GM20431 (cell line): ENCODE measurements around the gene ZNF503.

Experiments used
- in situ Hi-C: fragments of 300-500 bp; cut with MseI, MboI; formaldehyde crosslinking; loops from one replicate; pipeline ENCODE4 v1.15.0; 2020; ENCODE audit warnings: low sequenced_read_pairs; ENCODE audit not compliant: unreplicated experiment

The ZNF503 gene, protein sequence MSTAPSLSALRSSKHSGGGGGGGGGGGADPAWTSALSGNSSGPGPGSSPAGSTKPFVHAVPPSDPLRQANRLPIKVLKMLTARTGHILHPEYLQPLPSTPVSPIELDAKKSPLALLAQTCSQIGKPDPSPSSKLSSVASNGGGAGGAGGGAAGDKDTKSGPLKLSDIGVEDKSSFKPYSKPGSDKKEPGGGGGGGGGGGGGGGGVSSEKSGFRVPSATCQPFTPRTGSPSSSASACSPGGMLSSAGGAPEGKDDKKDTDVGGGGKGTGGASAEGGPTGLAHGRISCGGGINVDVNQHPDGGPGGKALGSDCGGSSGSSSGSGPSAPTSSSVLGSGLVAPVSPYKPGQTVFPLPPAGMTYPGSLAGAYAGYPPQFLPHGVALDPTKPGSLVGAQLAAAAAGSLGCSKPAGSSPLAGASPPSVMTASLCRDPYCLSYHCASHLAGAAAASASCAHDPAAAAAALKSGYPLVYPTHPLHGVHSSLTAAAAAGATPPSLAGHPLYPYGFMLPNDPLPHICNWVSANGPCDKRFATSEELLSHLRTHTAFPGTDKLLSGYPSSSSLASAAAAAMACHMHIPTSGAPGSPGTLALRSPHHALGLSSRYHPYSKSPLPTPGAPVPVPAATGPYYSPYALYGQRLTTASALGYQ

GRCh38 chr10:75401569-75402485 is at the start of gene ZNF503:
ZNF503 (minus strand) TSS chr10:75401764; CDS start chr10:75401419, 345 bp downstream.
- in situ Hi-C loops = loop anchor here (25.0 kb wide), 1 partner anchor 210 kb away; no protein-coding TSS in a partner anchor

DNA sequence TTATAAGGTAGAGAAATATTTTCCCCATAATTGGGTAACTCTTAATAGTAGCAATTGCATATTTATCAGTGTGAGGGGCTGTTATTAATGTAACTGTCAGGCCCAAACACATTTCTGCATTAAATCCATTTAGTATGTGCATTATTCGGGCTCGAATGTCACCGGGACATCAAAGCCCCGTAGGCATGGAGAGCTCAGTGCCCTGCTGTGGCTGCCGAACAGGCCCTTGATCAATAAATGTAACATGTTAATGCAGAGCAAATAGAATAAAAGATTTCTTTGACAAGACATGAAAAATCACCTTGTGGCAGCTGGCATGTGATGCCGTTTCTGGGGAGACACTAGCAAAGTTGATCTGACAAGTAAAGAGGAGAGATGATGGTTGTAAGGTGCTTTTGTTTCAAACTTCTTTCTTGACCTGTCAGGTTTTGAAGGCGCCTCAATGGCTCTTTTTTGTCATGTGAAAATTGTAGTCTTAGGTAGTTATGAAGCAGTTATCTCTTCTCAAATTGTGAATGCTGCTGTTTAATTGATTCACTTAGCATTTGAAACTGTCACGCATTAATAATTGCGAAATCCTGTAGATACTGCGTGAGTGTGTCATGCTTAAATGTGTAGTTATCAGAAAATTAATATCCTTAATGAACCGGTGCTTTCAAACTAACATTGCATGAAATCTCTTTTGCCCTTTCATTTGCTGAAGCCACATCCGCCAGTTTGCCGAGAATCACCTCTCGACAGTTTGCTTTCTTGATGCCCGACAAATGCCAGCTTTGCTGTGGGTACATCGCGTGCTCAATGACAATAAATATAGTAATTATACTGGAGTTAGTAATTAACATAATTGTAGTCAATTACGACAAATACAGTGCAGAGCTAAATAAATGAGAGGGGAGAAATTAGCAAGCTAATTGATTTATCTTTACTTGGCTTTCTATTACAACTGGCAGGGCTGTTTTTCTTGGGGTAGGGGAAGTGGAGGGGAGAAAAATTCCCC is 49.4 kb upstream of the ZNF503 start:
- in situ Hi-C loops = no loop called here

GRCh38 chr10:75450075-75450445 is 48.5 kb upstream of the ZNF503 start:
- in situ Hi-C loops = no loop called here

DNA sequence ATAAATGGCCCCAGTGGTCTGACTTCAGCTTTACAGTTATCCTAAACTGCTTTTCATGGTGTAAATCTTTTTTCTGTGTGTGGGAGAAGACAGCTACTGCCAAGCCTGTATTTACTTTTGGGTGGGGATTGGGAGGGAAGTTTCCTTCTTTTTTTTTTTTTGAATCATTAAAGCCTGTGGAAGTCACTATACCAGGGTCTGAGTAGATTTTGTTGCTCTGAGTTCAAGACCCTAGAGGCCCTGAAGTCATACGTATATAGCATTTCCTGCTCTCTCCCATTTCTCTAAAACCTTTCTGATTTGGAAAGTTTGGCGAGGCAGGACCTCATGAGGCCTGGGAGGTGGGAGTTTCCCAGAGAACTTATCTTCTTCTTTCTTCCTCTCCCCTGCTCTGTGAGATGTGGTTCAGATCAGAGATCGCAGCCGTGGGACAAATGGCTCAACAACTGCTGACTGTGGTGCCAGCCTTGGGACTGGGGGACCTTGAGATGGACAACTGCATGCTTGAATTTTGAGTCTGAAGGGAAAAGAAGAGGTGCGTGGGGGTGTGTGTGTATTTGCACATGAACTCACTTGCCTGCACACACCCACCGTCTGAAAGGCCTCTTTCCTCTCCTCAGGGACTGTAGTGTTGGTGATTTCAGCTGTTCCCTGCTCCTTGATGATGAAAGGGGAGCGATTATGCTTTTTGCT is 48.0 kb upstream of the ZNF503 start:
- in situ Hi-C loops = no loop called here

GRCh38 chr10:75448166-75448565 is 46.6 kb upstream of the ZNF503 start:
- in situ Hi-C loops = no loop called here

DNA sequence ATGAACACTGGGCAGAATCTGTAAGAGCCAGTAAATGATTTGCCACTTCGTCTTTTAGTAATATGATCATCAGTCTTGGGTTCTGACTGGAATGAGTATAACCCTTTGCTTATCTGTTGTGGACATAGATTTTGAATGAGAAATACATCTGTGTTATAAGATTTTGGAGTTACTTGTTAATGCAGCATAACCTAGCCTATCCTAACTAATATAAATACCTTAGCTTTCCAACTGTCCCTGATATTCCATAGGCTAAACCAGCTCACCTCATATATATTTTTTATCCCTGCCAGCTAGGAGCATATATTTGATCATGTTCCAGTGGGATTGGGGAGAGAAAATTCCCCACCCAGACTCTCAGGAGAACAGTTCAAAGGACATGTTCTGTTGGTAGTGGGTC is 44.9 kb upstream of the ZNF503 start:
- in situ Hi-C loops = no loop called here

GRCh38 chr10:75444781-75445386 is 43.3 kb upstream of the ZNF503 start:
- in situ Hi-C loops = no loop called here

DNA sequence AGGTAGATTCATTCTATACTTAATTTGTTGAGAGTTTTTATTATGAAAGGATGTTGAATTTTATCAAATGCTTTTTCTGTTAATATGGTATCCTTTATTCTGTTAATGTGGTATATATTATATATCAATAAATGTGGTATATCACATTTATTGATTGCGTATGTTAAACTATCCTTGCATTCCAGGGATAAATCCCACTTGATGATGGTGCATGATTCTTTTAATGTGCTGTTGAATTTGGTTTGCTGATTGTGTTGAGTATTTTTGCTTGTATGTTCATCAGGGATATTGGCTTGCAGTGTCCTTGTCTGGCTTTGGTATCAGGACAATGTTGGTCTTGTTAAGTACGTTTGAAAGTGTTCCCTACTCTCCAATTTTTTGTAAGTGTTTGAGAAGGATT is 41.8 kb upstream of the ZNF503 start:
- in situ Hi-C loops = no loop called here

DNA sequence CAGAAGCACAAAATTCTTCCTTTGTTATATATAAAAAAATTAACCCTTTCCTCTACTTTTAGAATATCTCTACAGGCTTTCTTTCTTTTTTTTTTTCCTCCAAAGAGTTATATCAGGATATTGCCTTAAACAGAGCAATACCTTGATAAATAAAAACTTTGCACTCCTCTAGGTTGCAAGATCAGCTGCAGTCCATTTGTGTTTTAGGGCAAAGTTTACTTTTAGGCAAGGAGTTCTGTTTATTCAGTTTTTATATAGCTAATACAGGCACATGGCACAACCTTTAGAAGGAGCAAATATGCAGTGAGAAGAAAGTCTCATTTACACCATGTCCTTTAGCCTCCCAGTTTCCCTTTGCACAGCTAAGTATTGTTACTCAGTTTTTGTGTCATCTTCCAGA is 40.1 kb upstream of the ZNF503 start:
- in situ Hi-C loops = no loop called here

DNA sequence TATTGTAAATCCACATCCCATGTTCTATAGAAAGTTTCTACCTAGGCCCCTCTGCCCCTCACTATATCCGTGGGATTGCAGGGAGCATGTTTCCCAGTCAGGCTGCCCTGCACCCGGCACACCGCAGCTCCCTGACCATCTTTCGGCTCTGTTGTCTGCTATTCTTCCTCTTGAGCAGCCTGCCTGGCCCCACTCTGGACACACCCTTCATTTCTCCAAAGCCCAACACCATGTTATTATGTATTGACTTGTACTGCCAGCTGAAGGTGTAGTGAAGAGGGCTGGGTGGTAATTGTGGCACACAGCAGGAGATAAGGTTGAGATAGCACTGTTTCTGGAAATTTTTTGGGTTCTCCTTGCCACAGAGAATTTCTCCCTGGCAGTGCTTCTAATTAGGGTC is 39.6 kb upstream of the ZNF503 start:
- in situ Hi-C loops = no loop called here

DNA sequence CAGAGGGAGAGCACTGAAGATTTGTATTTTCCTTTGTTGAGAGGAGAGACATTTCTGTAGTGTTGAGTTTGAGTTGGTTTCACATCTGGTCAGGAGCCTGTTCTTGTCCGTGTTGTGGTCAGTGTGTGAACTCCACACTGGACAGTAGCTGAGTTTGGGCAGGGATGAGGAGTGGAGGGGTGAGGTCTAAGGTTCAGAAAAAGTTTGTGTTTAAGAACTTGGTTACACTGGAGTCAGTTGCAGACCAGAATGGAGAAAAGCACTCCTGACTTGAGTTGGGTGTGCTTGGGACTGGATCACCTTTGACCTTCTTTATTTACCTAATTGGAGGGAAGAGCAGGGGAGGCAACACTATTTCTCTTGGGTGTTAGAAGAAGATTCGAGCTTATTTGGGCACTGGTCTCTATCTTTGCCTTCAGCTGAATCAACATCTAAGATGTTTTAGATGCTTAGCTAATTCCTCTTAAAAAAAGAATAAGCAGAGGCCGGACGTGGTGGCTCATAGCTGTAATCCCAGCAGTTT is 38.8 kb upstream of the ZNF503 start:
- in situ Hi-C loops = no loop called here

DNA sequence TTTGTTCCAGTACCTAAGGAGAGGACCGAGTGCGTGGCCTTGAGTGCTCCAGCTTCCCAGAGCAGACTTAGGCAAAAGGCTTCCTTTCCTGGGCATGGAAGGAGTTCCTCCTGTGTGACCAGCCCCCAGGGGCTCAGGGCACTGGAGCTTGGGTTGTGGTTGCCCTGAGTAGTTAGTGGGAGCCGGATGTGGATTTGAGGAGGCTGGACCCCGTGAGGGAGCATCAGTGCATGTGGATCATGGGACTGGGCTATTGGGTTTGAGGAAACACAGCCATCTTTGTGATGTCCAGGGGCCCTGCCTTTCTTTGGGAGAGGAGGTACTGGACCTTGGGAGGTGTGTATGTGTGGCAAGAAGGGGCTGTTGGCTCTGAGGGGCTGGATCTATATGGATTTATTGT is 38.2 kb upstream of the ZNF503 start:
- in situ Hi-C loops = no loop called here

GRCh38 chr10:75438275-75438674 is 36.7 kb upstream of the ZNF503 start:
- in situ Hi-C loops = no loop called here

- in situ Hi-C loops = no loop called here
Observed at GRCh38 chr10:75437693-75438092, 36.1 kb upstream of the ZNF503 start.

DNA sequence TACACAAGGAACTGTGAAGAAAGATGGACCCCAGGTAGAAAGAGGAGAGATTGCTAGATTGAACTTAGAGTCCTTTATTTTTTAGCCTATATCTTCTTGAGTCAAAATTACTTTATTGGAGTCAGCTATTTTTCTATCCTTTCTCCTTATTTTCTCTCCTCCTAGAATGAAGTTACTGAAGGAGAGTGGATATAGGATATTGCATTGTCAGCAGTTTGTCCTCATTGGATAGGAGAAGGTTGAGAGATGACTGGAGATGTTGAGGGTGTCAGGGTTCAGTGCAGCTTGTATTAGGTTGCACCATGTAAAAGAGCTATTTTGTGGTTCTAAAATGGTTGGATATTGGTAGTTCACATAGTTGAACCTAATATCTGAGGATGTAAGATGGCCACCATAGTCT is 35.3 kb upstream of the ZNF503 start:
- in situ Hi-C loops = no loop called here

GRCh38 chr10:75435291-75435690 is 33.7 kb upstream of the ZNF503 start:
- in situ Hi-C loops = no loop called here

- in situ Hi-C loops = no loop called here
Observed at GRCh38 chr10:75434291-75434690, 32.7 kb upstream of the ZNF503 start.

DNA sequence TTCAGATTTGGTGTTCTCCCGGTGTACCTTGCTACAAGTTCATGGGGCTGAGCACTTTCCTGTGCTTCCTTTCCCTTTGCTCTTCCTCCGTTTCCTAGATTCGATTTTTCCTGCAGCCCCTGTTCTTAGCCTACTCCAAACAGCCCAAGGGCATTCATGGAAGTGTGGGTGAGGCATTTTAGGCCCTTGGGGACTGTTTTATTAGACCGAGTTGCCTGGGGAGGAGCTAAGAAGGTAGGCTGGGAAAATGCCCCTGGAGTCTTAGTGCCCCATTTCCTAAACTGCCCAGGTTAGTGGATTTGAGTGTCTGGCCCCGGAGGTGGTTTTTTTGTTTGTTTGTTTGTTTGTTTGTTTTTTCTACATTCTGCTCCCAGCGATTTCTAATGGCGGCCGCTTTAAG is 31.7 kb upstream of the ZNF503 start:
- in situ Hi-C loops = no loop called here
